K562 (cell line): Measurements from ENCODE around the gene ARL16. TPM values are rescaled to one million over a fixed set of nuclear protein-coding genes. Genes with fewer than 3 reads are reported as not detected.

Experiments
- CHD2 ChIP-seq: IDR thresholded peaks from 2 replicates; pipeline ENCODE4 v1.6.1; 2011; ENCODE audit warnings: low read depth, low read length
- CHD7 ChIP-seq: fragments of 200-600 bp; sonication (generic); IDR thresholded peaks from one replicate; pipeline ENCODE4 v1.6.1; 2012; ENCODE audit warnings: mild to moderate bottlenecking, low read depth, low read length, inconsistent platforms
- GTF2F1 ChIP-seq: IDR thresholded peaks from 2 replicates; pipeline ENCODE4 v1.6.1; 2011; ENCODE audit warnings: low read depth, low read length, improper control_type of control experiment
- HNRNPL ChIP-seq: fragments of 200-400 bp; formaldehyde crosslinking; IDR thresholded peaks from 2 replicates; pipeline ENCODE4 v1.6.1; 2017; ENCODE audit warnings: low read depth, mild to moderate bottlenecking, low read length
- IRF2 ChIP-seq: sonication (generic); formaldehyde crosslinking; IDR thresholded peaks from 2 replicates; pipeline ENCODE4 v1.8.1; 2022; ENCODE audit warnings: mild to moderate bottlenecking, missing genetic modification reagents
- KDM1A ChIP-seq, 2 experiments: fragments of 450-650 bp; IDR thresholded peaks; 2 replicates each; pipeline ENCODE4 v1.6.1; 2016; ENCODE audit warnings: mild to moderate bottlenecking in 2 of 2
- MECOM ChIP-seq: fragments of 250-450 bp; sonication (Bioruptor Pico); IDR thresholded peaks from 2 replicates; pipeline ENCODE4 v1.8.0; 2022; ENCODE audit warnings: inconsistent platforms
- MYNN ChIP-seq, 2 experiments: sonication (generic); formaldehyde crosslinking in 1 of 2; IDR thresholded peaks; 2 replicates each; pipeline versions ENCODE4 v1.5.0 to v1.6.1; 2016 to 2020; ENCODE audit warnings: antibody characterized with exemption in 1 of 2, missing genetic modification reagents in 1 of 2
- NBN ChIP-seq: fragments of 450-650 bp; IDR thresholded peaks from 2 replicates; pipeline ENCODE4 v1.6.1; 2016; ENCODE audit warnings: low read depth, mild to moderate bottlenecking
- NEUROD1 ChIP-seq: fragments of 150-350 bp; IDR thresholded peaks from 2 replicates; pipeline ENCODE4 v1.6.1; 2014; ENCODE audit warnings: borderline replicate concordance, low read length, low read depth; ENCODE audit not compliant: partially characterized antibody
- TAF7 ChIP-seq: fragments of 450-650 bp; IDR thresholded peaks from 2 replicates; pipeline ENCODE4 v1.6.1; 2016; ENCODE audit warnings: missing genetic modification characterization, missing compliant biosample characterization
- UBTF ChIP-seq, 2 experiments: IDR thresholded peaks; 2 replicates each; pipeline ENCODE4 v1.6.1; 2012; ENCODE audit warnings: improper control_type of control experiment in 2 of 2, low read depth in 2 of 2, low read length in 2 of 2, borderline replicate concordance in 1 of 2
- ZBTB7A ChIP-seq: IDR thresholded peaks from 2 replicates; pipeline ENCODE4 v1.6.1; 2011; ENCODE audit warnings: low read depth, mild to moderate bottlenecking, low read length, moderate library complexity, borderline replicate concordance; ENCODE audit not compliant: control insufficient read depth
- ZNF134 ChIP-seq: fragments of 250-450 bp; sonication (Bioruptor Pico); conservative IDR thresholded peaks from 2 replicates; pipeline ENCODE4 v1.4.0; 2020
- polyA plus RNA-seq, 8 experiments: library from polyadenylated mRNA; depleted of rRNA in 4 of 8; stranded (reverse) in 5 of 8; unstranded in 3 of 8; fragments of >200 nt; fragmentation: Nextera tagmentation in 2 of 8; fragmentation: Illumina TruSeq in 1 of 8; extraction: Ambion mirVana in 2 of 8; extraction: Trizol in 1 of 8; gene quantifications; 2 replicates each; pipeline versions ENCODE4 v1.2.1 to v1.2.3, GENCODE V29; 2011 to 2014; ENCODE audit warnings: inconsistent platforms in 1 of 8, missing spikeins in 1 of 8
- total RNA-seq, 7 experiments: library from RNA; depleted of rRNA in 6 of 7; stranded (reverse); fragments of >200 nt in 6 of 7; fragmentation: Illumina TruSeq in 2 of 7; extraction: Trizol in 2 of 7; gene quantifications; 2 replicates each; pipeline versions ENCODE4 v1.2.1 to v1.2.3, GENCODE V29; 2011 to 2021; ENCODE audit warnings: low replicate concordance in 1 of 7

ARL16 gene
- total and polyA plus RNA-seq, 9 of the 15 experiments (the other 6 are each of a cell fraction or from before 2014, with no cell fraction given) = 5.4 to 32.4 (median 22.6) TPM

GRCh38 chr17:81722184-81723120, 38.9 kb upstream of the ARL16 start (continued):
- TF ChIP-seq CHD7 (no peak), TAF7 (tag) (no peak), CHD2 (no peak), MYNN (IDR thresholded peaks at IDR 0.05) (peak; percentile 68; the same call in 1 of the 2 replicates), MYNN (CRISPR knock-in tag; IDR thresholded peaks at IDR 0.05) (no peak), NBN (peak; percentile 51; the same call in 1 of the 2 replicates), ZBTB7A (peak; percentile 81; the same call in 1 of the 2 replicates), UBTF (IDR thresholded peaks at IDR 0.05; ENCODE audit: borderline replicate concordance in 1 of 2, low read depth in 2 of 2, low read length in 2 of 2) (no peak), KDM1A (IDR thresholded peaks at IDR 0.05) (no peak), IRF2 (CRISPR knock-in tag) (no peak), HNRNPL (no peak), NEUROD1 (no peak), GTF2F1 (no peak), ZNF134 (CRISPR knock-in tag) (no peak), MECOM (CRISPR knock-in tag) (no peak)
